Endothelial cell of umbilical vein (primary cell): ENCODE data around the gene FLRT2. TPM values are rescaled to one million over a fixed set of nuclear protein-coding genes. Genes with fewer than 3 reads are reported as not detected.

ENCODE experiments used
- BruUV-seq: library from RNA; stranded (reverse); fragments of 400-500 nt; replicated peaks from 2 replicates; lab custom pipeline; 2021; lab: Mats Ljungman, UMichigan
- CTCF ChIA-PET: fragments of 300-600, 350-600 bp; sonication (Branson Sonifier 250); formaldehyde crosslinking; loops from one replicate; lab custom pipeline; 2021; ENCODE audit warnings: antibody characterized with exemption, inconsistent platforms; lab: Charles Lee
- POLR2A ChIA-PET: fragments of 300-600, 350-600 bp; sonication (Branson Sonifier 250); formaldehyde crosslinking; loops from one replicate; lab custom pipeline; 2021; ENCODE audit warnings: antibody characterized with exemption, inconsistent platforms; lab: Charles Lee
- DNase-seq: peaks from one replicate; pipeline ENCODE4 v3.0.0-alpha.2; 2011; ENCODE audit warnings: low read depth, low spot score
- FAIRE-seq: peaks from 2 replicates; lab custom pipeline; 2011; peaks lifted over from hg19 to GRCh38; lab: Jason Lieb, UNC
- H2AFZ ChIP-seq: 2 replicates; pipeline ENCODE4 v1.6.0; 2012; ENCODE audit warnings: low read depth, low read length, control low read depth, inconsistent platforms
- H3K27ac ChIP-seq: 2 replicates; pipeline ENCODE4 v1.5.1; 2011; ENCODE audit warnings: low read depth, mild to moderate bottlenecking, control low read depth, low read length, moderate library complexity; ENCODE audit not compliant: insufficient read depth
- H3K27me3 ChIP-seq, 2 experiments: 2 replicates each; pipeline versions ENCODE4 v1.6.0 to v1.6.1; 2011; ENCODE audit warnings: low read length in 2 of 2, mixed read lengths in 1 of 2; ENCODE audit not compliant: control insufficient read depth in 2 of 2, insufficient read depth in 2 of 2
- H3K36me3 ChIP-seq, 2 experiments: 2 replicates in 1 of 2; 3 replicates in 1 of 2; pipeline ENCODE4 v1.5.1; 2011; ENCODE audit warnings: low read length in 2 of 2, mild to moderate bottlenecking in 1 of 2, moderate library complexity in 1 of 2; ENCODE audit not compliant: control insufficient read depth in 2 of 2, insufficient read depth in 2 of 2; ENCODE audit errors: extremely low read depth in 1 of 2
- H3K4me1 ChIP-seq: 3 replicates; pipeline ENCODE4 v1.5.1; 2011; ENCODE audit warnings: mild to moderate bottlenecking, low read length; ENCODE audit not compliant: control insufficient read depth, insufficient read depth; ENCODE audit errors: extremely low read depth
- H3K4me2 ChIP-seq: 2 replicates; pipeline ENCODE4 v1.6.1; 2011; ENCODE audit warnings: low read length, control low read depth, mixed read lengths; ENCODE audit not compliant: insufficient read depth
- H3K4me3 ChIP-seq, 3 experiments: fragments of 200-600 bp in 1 of 3; sonication (generic), shearing (Covaris generic) in 1 of 3; replicated peaks in 1 of 3; 2 replicates each; pipeline ENCODE4 v1.5.1; 2011 to 2016; ENCODE audit warnings: control low read depth in 3 of 3, low read length in 3 of 3, mild to moderate bottlenecking in 2 of 3, inconsistent platforms in 1 of 3, low read depth in 1 of 3, moderate library complexity in 1 of 3; ENCODE audit not compliant: insufficient read depth in 1 of 3
- H3K79me2 ChIP-seq: 2 replicates; pipeline ENCODE4 v1.6.0; 2012; ENCODE audit warnings: low read length, inconsistent platforms; ENCODE audit not compliant: control insufficient read depth, insufficient read depth
- H3K9ac ChIP-seq: replicated peaks from 2 replicates; pipeline ENCODE3; 2011; ENCODE audit warnings: low read length, control low read depth; ENCODE audit not compliant: insufficient read depth; ENCODE audit errors: extremely low read depth
- H3K9me1 ChIP-seq: replicated peaks from 3 replicates; pipeline ENCODE4 v1.6.0; 2011; ENCODE audit warnings: mild to moderate bottlenecking, low read length; ENCODE audit not compliant: control insufficient read depth, insufficient read depth; ENCODE audit errors: extremely low read depth
- H3K9me3 ChIP-seq: replicated peaks from 2 replicates; pipeline ENCODE4 v1.5.1; 2012; ENCODE audit warnings: low read length, inconsistent platforms; ENCODE audit not compliant: control insufficient read depth, insufficient read depth
- H4K20me1 ChIP-seq: replicated peaks from 2 replicates; pipeline ENCODE3; 2011; ENCODE audit warnings: mild to moderate bottlenecking, low read length; ENCODE audit not compliant: control insufficient read depth, insufficient read depth; ENCODE audit errors: extremely low read depth
- CTCF ChIP-seq, 2 donors: IDR thresholded peaks; 1 replicate in 1 of 2; 2 replicates in 1 of 2; pipeline ENCODE4 v1.5.1; 2011; ENCODE audit warnings: low read length in 2 of 2, mild to moderate bottlenecking in 2 of 2, moderate library complexity in 2 of 2, control low read depth in 1 of 2, inconsistent platforms in 1 of 2, low read depth in 1 of 2; ENCODE audit not compliant: insufficient read depth in 1 of 2; ENCODE audit errors: extremely low read depth in 1 of 2
- EZH2 ChIP-seq: IDR thresholded peaks from 2 replicates; pipeline ENCODE4 v1.6.1; 2012; ENCODE audit warnings: borderline replicate concordance, low read depth, mild to moderate bottlenecking, moderate library complexity, low read length, inconsistent platforms; ENCODE audit not compliant: severe bottlenecking
- FOS ChIP-seq: IDR thresholded peaks from 2 replicates; pipeline ENCODE4 v1.6.1; 2011; ENCODE audit warnings: mild to moderate bottlenecking, low read length, moderate library complexity, borderline replicate concordance; ENCODE audit not compliant: insufficient read depth
- GATA2 ChIP-seq: IDR thresholded peaks from 2 replicates; pipeline ENCODE4 v1.7.0; 2011; ENCODE audit warnings: low read depth, mild to moderate bottlenecking, moderate library complexity, mixed read lengths, low read length; ENCODE audit not compliant: insufficient read length, insufficient read depth
- JUN ChIP-seq: IDR thresholded peaks from 2 replicates; pipeline ENCODE4 v1.6.1; 2011; ENCODE audit warnings: borderline replicate concordance, low read depth; ENCODE audit not compliant: insufficient read length, insufficient read depth
- MAX ChIP-seq: IDR thresholded peaks from 2 replicates; pipeline ENCODE4 v1.6.1; 2011; ENCODE audit not compliant: insufficient read depth, insufficient read length
- MYC ChIP-seq: IDR thresholded peaks from one replicate; pipeline ENCODE4 v1.6.1; 2011; ENCODE audit warnings: mild to moderate bottlenecking, low read depth, low read length
- POLR2A ChIP-seq: IDR thresholded peaks from 2 replicates; pipeline ENCODE4 v1.6.1; 2012; ENCODE audit warnings: low read depth, mild to moderate bottlenecking, control low read depth, low read length
- POLR2AphosphoS5 ChIP-seq: IDR thresholded peaks from 2 replicates; pipeline ENCODE4 v1.6.1; 2012; ENCODE audit warnings: low read depth, mild to moderate bottlenecking, control low read depth, low read length, moderate library complexity; ENCODE audit not compliant: insufficient read depth
- dilution Hi-C: fragments of 300-500 bp; cut with MboI; formaldehyde crosslinking; loops from one replicate; pipeline ENCODE4 v1.15.0; 2019; ENCODE audit warnings: low sequenced_read_pairs; ENCODE audit not compliant: extremely low pct_ligation_motif_present
- intact Hi-C: fragments of 100-400 bp; cut with micrococcal nuclease; formaldehyde crosslinking; loops from one replicate; pipeline ENCODE4 v1.10.0; 2022
- polyA plus RNA-seq, 4 experiments: library from polyadenylated mRNA; depleted of rRNA in 3 of 4; stranded (reverse) in 3 of 4; unstranded in 1 of 4; fragments of >200 nt; gene quantifications; 2 replicates each; pipeline versions ENCODE4 v1.2.1 to v1.2.3, GENCODE V29; 2011 to 2012; ENCODE audit warnings: missing spikeins in 1 of 4
- total RNA-seq: library from RNA; stranded (reverse); gene quantifications from 2 replicates; pipeline ENCODE4 v1.2.3, GENCODE V29; 2021

The FLRT2 gene
- total and polyA plus RNA-seq, 2 donors (not counting 3 experiments of a cell fraction or from before 2014, with no cell fraction given): 202 to 229 TPM

- Histone ChIP-seq H4K20me1 (no peaks in the 10 kb centered on the region), H3K79me2 (no peaks in the 10 kb centered on the region), H3K4me3 (no peak overlapping the region), H3K9me3 (no peaks in the 10 kb centered on the region), H3K4me2 (no peak overlapping the region), H3K9ac (no peak overlapping the region), H3K36me3 (peaks cover 0 to 13% of the 10 kb centered on the region in 2 experiments), H2AFZ (no peak overlapping the region), H3K27me3 (no peaks in the 10 kb centered on the region), H3K9me1 (no peaks in the 10 kb centered on the region), H3K4me1 (peaks cover 7% of the 10 kb centered on the region), H3K27ac (no peak overlapping the region)
- FAIRE-seq (no peak), DNase-seq (no peak)
- POLR2A ChIA-PET: no interaction called here
- CTCF ChIA-PET: no interaction called here
- dilution Hi-C loops (no loop called here), intact Hi-C loops (no loop called here)
- TF ChIP-seq FOS (peak; percentile 64), POLR2AphosphoS5 (no peak)
- no TSS peak for BruUV-seq
Observed at GRCh38 chr14:85590784-85591183, 60.8 kb downstream of the FLRT2 start.

- no peak for FAIRE-seq
- no peak overlapping the region for H3K27ac ChIP-seq
- H3K4me3 ChIP-seq: no peak overlapping the region
- H3K4me2 ChIP-seq: no peak overlapping the region
- ChIA-PET POLR2A (no interaction called here), CTCF (no interaction called here)
- no TSS peak for BruUV-seq
- H3K9me1 ChIP-seq: no peaks in the 10 kb centered on the region
- no peaks in the 10 kb centered on the region for H3K4me1 ChIP-seq
- dilution Hi-C loops (no loop called here), intact Hi-C loops (no loop called here)
- no peak for TF ChIP-seq CTCF (IDR thresholded peaks at IDR 0.05; ENCODE audit: extremely low read depth in 1 of 2, insufficient read depth in 1 of 2, low read depth in 1 of 2, low read length in 2 of 2)
- no peak for TF ChIP-seq FOS
- TF ChIP-seq POLR2AphosphoS5: no peak
- TF ChIP-seq POLR2A: no peak
- no peak for TF ChIP-seq MYC
- no peak for TF ChIP-seq MAX
- no peak for TF ChIP-seq EZH2
- no peak for TF ChIP-seq GATA2
- no peak for TF ChIP-seq JUN
- no peak overlapping the region for H3K9ac ChIP-seq
- no peaks in the 10 kb centered on the region for H3K79me2 ChIP-seq
- no peak for DNase-seq
- no peaks in the 10 kb centered on the region for H3K27me3 ChIP-seq
- no peaks in the 10 kb centered on the region for H4K20me1 ChIP-seq
- no peak overlapping the region for H2AFZ ChIP-seq
- H3K9me3 ChIP-seq: no peaks in the 10 kb centered on the region
- peaks cover 0 to 15% of the 10 kb centered on the region in 2 experiments for H3K36me3 ChIP-seq
Observed at GRCh38 chr14:85594217-85594616, 64.3 kb downstream of the FLRT2 start.
